ENCODE results near the gene GIT1.

GRCh38 chr17:29571883-29572681, 17.4 kb downstream of the GIT1 start:
- TF ChIP-seq POLR2A (IDR thresholded peaks at IDR 0.05) (no peak), CTCF (IDR thresholded peaks at IDR 0.05) (no peak)

Measured in testis (tissue), 2 donors.